Neural progenitor cell (in vitro differentiated cells): ENCODE results near the gene FKBP14. TPM values are rescaled to one million over a fixed set of nuclear protein-coding genes. Genes with fewer than 3 reads are reported as not detected.

Experiments
- DNase-seq: peaks from one replicate; pipeline ENCODE4 v3.0.0-alpha.2; 2016; ENCODE audit warnings: low spot score
- H2AFZ ChIP-seq: fragments of 200-600 bp; sonication (generic); replicated peaks from 2 replicates; pipeline ENCODE4 v1.6.1; 2016; ENCODE audit warnings: antibody characterized with exemption
- H3F3A ChIP-seq: fragments of 200-600 bp; sonication (generic); 2 replicates; pipeline ENCODE4 v1.6.1; 2016; ENCODE audit warnings: antibody characterized with exemption, low read depth
- H3K27ac ChIP-seq: fragments of 200-600 bp; sonication (generic); 2 replicates; pipeline ENCODE4 v1.5.1; 2016; ENCODE audit warnings: mild to moderate bottlenecking
- H3K27me3 ChIP-seq: fragments of 200-600 bp; sonication (generic); 2 replicates; pipeline ENCODE4 v1.6.1; 2016; ENCODE audit warnings: mild to moderate bottlenecking, moderate library complexity
- H3K36me3 ChIP-seq: fragments of 200-600 bp; sonication (generic); 2 replicates; pipeline ENCODE4 v1.5.1; 2016
- H3K4me1 ChIP-seq: fragments of 200-600 bp; sonication (generic); 2 replicates; pipeline ENCODE4 v1.6.1; 2016; ENCODE audit warnings: mixed run types
- H3K4me2 ChIP-seq: fragments of 200-600 bp; sonication (generic); 2 replicates; pipeline ENCODE4 v1.6.1; 2016
- H3K4me3 ChIP-seq: fragments of 200-600 bp; sonication (generic); 2 replicates; pipeline ENCODE4 v1.5.1; 2016
- H3K79me2 ChIP-seq: fragments of 200-600 bp; sonication (generic); 2 replicates; pipeline ENCODE4 v1.6.1; 2016; ENCODE audit warnings: low read depth
- H3K9ac ChIP-seq: fragments of 200-600 bp; sonication (generic); 2 replicates; pipeline ENCODE4 v1.6.1; 2016
- H3K9me3 ChIP-seq: fragments of 200-600 bp; sonication (generic); 2 replicates; pipeline ENCODE4 v1.5.1; 2016; ENCODE audit warnings: low read depth
- H4K20me1 ChIP-seq: fragments of 200-600 bp; sonication (generic); 2 replicates; pipeline ENCODE4 v1.6.1; 2016; ENCODE audit warnings: low read depth
- H3K27ac Mint-ChIP-seq: 3 replicates; pipeline ENCODE4 v1.8.0; 2021; ENCODE audit warnings: mixed read lengths
- H3K27me3 Mint-ChIP-seq: 2 replicates; pipeline ENCODE4 v1.8.0; 2022; ENCODE audit warnings: low read depth, mild to moderate bottlenecking, inconsistent platforms, moderate library complexity, mixed read lengths; ENCODE audit not compliant: insufficient read depth
- H3K36me3 Mint-ChIP-seq: 3 replicates; pipeline ENCODE4 v1.8.0; 2021; ENCODE audit warnings: mixed read lengths
- H3K4me1 Mint-ChIP-seq: 3 replicates; pipeline ENCODE4 v1.8.0; 2021; ENCODE audit warnings: mixed read lengths
- H3K4me3 Mint-ChIP-seq: 3 replicates; pipeline ENCODE4 v1.8.0; 2021; ENCODE audit warnings: mild to moderate bottlenecking, moderate library complexity, mixed read lengths
- H3K9me3 Mint-ChIP-seq: 3 replicates; pipeline ENCODE4 v1.8.0; 2020; ENCODE audit warnings: mixed read lengths
- EZH2 ChIP-seq: fragments of 200-600 bp; sonication (generic); IDR thresholded peaks from 2 replicates; pipeline ENCODE4 v1.6.1; 2017; ENCODE audit warnings: antibody characterized with exemption, mild to moderate bottlenecking, moderate library complexity
- EZH2phosphoT487 ChIP-seq: fragments of 200-600 bp; sonication (generic); IDR thresholded peaks from 2 replicates; pipeline ENCODE4 v1.6.1; 2017; ENCODE audit warnings: antibody characterized with exemption
- total RNA-seq: library from RNA; depleted of rRNA; stranded (reverse); fragments of >200 nt; gene quantifications from 2 replicates; pipeline ENCODE4 v1.2.3, GENCODE V29; 2015; ENCODE audit warnings: low replicate concordance
- TF ChIP-seq, protein P1 (sequence below): fragments of 200-600 bp; sonication (generic); IDR thresholded peaks from 2 replicates; pipeline ENCODE4 v1.5.1; 2017; ENCODE audit warnings: antibody characterized with exemption, mild to moderate bottlenecking

FKBP14 gene
- total RNA-seq, 1 donor from 2014 or later: 4.5 TPM

DNA sequence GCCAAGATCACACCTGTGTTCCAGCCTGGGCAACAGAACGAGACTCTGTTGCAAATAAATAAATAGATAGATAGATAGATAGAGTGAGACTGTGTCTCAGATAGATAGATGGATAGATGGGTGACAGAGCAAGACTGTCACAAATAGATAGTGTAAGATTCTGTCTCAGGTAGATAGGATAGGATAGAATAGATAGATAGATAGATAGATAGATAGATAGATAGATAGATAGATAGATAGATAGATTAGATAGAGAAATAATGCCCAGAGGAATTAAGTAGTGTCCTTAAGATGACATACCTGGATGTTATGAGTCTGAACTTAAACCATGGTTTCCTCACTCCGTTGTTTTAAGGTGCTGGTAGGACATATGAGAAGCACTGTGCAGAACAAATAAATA lies 9.7 kb upstream of the FKBP14 start:
- Mint-ChIP-seq H3K36me3 (peaks cover 31% of the 10 kb centered on the region), H3K4me1 (peaks cover 9% of the 10 kb centered on the region), H3K4me3 (no peak overlapping the region), H3K27me3 (peaks cover 3% of the 10 kb centered on the region), H3K9me3 (no peaks in the 10 kb centered on the region), H3K27ac (no peak overlapping the region)
- TF ChIP-seq, protein P1, sequence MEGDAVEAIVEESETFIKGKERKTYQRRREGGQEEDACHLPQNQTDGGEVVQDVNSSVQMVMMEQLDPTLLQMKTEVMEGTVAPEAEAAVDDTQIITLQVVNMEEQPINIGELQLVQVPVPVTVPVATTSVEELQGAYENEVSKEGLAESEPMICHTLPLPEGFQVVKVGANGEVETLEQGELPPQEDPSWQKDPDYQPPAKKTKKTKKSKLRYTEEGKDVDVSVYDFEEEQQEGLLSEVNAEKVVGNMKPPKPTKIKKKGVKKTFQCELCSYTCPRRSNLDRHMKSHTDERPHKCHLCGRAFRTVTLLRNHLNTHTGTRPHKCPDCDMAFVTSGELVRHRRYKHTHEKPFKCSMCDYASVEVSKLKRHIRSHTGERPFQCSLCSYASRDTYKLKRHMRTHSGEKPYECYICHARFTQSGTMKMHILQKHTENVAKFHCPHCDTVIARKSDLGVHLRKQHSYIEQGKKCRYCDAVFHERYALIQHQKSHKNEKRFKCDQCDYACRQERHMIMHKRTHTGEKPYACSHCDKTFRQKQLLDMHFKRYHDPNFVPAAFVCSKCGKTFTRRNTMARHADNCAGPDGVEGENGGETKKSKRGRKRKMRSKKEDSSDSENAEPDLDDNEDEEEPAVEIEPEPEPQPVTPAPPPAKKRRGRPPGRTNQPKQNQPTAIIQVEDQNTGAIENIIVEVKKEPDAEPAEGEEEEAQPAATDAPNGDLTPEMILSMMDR: no peak
- no peak for TF ChIP-seq EZH2phosphoT487
- TF ChIP-seq EZH2: no peak
- Histone ChIP-seq H3K79me2 (peaks cover 96% of the 10 kb centered on the region), H3K9ac (no peak overlapping the region), H3K27ac (no peak overlapping the region), H3K36me3 (peaks cover 6% of the 10 kb centered on the region), H4K20me1 (peaks cover 73% of the 10 kb centered on the region), H3K27me3 (no peaks in the 10 kb centered on the region), H3F3A (no peaks in the 10 kb centered on the region), H3K9me3 (no peaks in the 10 kb centered on the region), H3K4me1 (peaks cover 16% of the 10 kb centered on the region), H3K4me2 (no peak overlapping the region), H2AFZ (no peak overlapping the region), H3K4me3 (no peak overlapping the region)
- no peak for DNase-seq

DNA sequence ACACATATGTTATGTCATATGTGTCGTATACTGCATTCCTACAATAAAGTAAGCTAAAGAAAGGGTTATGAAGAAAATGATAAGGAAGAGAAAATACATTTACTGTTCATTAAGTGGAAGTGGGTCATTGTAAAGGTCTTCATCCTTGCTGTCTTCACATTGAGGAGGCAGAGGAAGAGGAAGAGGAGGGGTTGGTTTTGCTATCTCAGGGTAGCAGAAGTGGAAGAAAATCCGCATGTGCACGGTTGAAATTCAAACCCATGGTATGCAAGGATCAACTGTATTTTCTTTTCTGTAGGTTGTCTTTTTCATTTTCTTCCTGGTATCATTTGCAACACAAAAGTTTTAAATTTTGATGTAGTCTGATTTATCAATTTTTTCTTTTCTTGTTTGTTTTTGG lies 8.0 kb upstream of the FKBP14 start:
- Histone ChIP-seq H4K20me1 (peaks cover 73% of the 10 kb centered on the region), H3K9ac (no peak overlapping the region), H3K4me2 (no peak overlapping the region), H3F3A (no peaks in the 10 kb centered on the region), H3K27ac (no peak overlapping the region), H3K27me3 (no peaks in the 10 kb centered on the region), H3K4me1 (peaks cover 23% of the 10 kb centered on the region), H3K4me3 (no peak overlapping the region), H2AFZ (no peak overlapping the region), H3K9me3 (no peaks in the 10 kb centered on the region), H3K36me3 (peaks cover 6% of the 10 kb centered on the region), H3K79me2 (peaks cover 96% of the 10 kb centered on the region)
- TF ChIP-seq EZH2phosphoT487: no peak
- TF ChIP-seq, protein P1: no peak
- no peak for TF ChIP-seq EZH2
- no peaks in the 10 kb centered on the region for H3K27me3 Mint-ChIP-seq
- H3K36me3 Mint-ChIP-seq: peaks cover 18% of the 10 kb centered on the region
- H3K4me3 Mint-ChIP-seq: no peak overlapping the region
- H3K27ac Mint-ChIP-seq: no peak overlapping the region
- H3K4me1 Mint-ChIP-seq: peaks cover under 1% of the 10 kb centered on the region
- H3K9me3 Mint-ChIP-seq: no peaks in the 10 kb centered on the region
- no peak for DNase-seq

DNA sequence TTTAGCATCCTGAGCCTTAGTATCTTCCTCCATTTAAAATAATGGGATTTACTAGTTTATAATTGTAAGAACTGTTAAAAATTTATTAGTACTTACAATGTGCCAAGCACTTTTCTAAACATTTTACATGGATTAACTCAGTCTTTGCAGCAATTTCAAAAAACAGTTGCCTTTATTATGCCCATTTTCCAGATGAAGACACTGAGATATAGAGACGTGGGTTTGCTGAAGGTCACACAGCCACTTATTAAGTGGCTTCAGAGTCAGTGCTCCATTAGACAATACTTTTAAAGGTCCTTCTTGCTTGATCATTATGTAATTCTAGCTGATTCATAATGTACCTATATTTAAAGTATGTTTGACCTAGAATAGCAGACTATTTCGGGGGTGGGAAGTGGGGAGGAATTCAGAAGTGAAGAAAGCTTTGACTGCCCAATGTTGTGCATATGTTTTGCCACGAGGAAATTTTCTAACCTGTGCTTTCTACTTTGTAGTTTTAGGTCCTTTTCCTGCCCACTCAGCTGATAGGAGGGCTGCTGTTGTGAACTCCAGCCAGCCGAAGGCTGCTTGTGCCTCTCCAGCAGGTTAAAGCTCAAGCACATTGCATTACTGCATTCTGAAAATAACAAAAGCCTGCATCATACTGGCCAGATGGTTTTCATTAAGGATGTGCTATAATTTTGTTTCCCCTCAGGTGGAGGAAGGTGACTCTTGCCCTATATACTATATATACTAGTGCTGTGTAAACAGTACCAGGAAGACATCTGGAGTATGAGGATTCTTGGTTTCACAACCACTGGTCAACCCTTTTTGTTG lies 6.0 kb upstream of the FKBP14 start:
- Histone ChIP-seq H3K4me3 (no peak overlapping the region), H3K4me1 (peaks cover 22% of the 10 kb centered on the region), H4K20me1 (peaks cover 59% of the 10 kb centered on the region), H3K27me3 (no peaks in the 10 kb centered on the region), H3K79me2 (peaks cover 86% of the 10 kb centered on the region), H3K27ac (no peak overlapping the region), H3K9me3 (no peaks in the 10 kb centered on the region), H2AFZ (no peak overlapping the region), H3K36me3 (peaks cover 6% of the 10 kb centered on the region), H3F3A (peaks cover 7% of the 10 kb centered on the region), H3K4me2 (no peak overlapping the region), H3K9ac (no peak overlapping the region)
- Mint-ChIP-seq H3K27me3 (no peaks in the 10 kb centered on the region), H3K4me1 (peaks cover 5% of the 10 kb centered on the region), H3K27ac (no peak overlapping the region), H3K9me3 (no peaks in the 10 kb centered on the region), H3K36me3 (peaks cover 16% of the 10 kb centered on the region), H3K4me3 (no peak overlapping the region)
- TF ChIP-seq EZH2phosphoT487: no peak
- TF ChIP-seq EZH2: no peak
- TF ChIP-seq, protein P1: no peak
- no peak for DNase-seq
